Limb (tissue), 2 donors: ENCODE measurements around the gene GNPAT.

Experiments used
- DNase-seq, 2 donors: peaks; one replicate each; pipeline ENCODE4 v3.0.0-alpha.2; 2016; ENCODE audit errors: extremely low spot score in 2 of 2

The GNPAT gene

GRCh38 chr1:231317306-231318014 is 76.4 kb downstream of the GNPAT start:
- peak in 1 of 2 donors; percentile 3 for DNase-seq

DNA sequence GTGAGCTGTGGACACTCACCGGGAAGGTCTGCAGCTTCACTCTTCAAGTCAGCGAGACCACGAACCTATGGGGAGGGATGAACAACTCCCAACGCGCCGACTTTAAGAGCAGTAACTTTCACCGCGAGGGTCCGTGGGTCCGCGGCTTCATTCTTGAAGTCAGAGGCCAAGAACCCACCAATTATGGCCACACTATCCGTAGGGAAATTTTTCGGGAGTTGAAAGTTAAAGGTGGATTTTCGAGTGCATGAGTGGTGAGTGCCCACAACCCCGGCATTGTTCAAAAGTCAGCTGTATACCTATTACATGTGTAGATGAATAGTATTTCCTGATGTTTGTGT is 77.0 kb downstream of the GNPAT start:
- DNase-seq, result no peak

GRCh38 chr1:231318568-231318967 is 77.6 kb downstream of the GNPAT start:
- no peak for DNase-seq

GRCh38 chr1:231319080-231319479 is 78.1 kb downstream of the GNPAT start:
- no peak for DNase-seq

GRCh38 chr1:231322880-231323530 is 82.0 kb downstream of the GNPAT start:
- no peak for DNase-seq

DNA sequence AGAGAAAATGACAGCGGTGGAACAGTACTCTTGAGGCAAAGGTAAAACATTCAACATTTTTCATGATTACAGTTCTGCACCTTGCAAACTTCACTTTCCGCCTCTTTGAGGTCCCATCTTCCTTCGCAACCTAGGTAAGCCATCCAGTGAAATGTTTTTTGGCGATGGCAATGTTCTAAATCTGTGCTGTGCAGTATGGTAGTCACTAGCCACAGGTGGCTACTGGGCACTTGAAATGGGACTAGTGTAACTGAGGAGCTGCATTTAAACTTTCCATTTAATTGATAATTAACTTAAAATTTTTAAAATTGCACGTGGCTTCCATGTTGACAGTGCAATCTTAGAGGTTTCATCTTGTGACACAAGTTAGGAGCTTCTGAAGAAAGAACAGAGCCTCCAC is 83.6 kb downstream of the GNPAT start:
- no peak for DNase-seq

GRCh38 chr1:231326248-231326647 is 85.2 kb downstream of the GNPAT start:
- no peak for DNase-seq
